Fibroblast of peridontal ligament (primary cell): ENCODE results near the gene GRIN1.

ENCODE experiments used
- DNase-seq: peaks from one replicate; pipeline ENCODE4 v3.0.0-alpha.2; 2010; ENCODE audit errors: extremely low read depth

The GRIN1 gene

GRCh38 chr9:137215196-137215986 lies 76.4 kb downstream of the GRIN1 start:
- DNase-seq = no peak

- no peak for DNase-seq
These were observed 77.4 kb downstream of the GRIN1 start for GRCh38 chr9:137216188-137216965.

DNA sequence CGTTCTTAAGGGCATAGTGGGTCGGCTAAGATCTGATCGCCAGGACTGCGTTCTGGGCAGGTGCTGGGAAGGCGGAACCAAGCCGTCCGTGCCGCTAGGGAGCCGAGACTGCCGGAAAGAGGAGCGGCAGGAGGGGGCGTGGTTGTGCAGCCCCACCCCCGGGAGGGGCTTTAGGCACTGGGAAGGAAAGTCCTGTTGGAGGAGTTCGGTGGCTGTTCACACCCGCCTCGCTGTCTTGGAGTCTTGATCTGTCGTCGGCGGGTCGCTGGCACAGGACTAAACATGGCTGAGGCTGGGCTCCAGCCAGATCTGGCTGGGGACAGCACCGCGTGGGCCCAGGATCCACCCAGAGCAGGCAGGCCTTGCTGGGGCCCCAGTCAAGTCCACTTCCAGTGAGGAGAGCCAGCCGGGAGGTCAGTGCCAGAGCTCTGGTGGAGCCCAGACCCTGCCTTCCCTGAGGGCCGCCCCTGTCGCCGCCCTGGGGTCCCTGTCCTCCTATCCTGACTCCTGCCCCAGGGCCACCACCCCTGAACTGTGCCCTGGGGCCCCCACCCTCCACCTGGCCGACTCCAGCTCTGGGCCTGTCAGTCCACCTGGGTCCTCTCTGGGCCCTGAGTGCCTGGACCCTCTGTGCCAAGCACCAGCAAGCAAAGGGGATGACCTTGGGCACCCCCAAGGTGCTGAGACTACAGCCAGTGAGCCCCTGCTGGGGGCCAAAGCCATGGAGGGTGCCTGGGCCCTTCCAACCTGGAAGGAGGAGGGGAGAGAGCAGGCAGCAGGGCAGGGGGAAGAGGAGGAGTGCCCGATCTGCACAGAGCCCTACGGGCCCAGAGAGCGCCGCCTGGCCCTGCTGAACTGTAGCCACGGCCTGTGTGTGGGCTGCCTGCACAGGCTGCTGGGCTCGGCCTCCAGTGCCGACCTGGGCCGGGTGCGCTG lies 78.6 kb downstream of the GRIN1 start:
- no peak for DNase-seq

DNA sequence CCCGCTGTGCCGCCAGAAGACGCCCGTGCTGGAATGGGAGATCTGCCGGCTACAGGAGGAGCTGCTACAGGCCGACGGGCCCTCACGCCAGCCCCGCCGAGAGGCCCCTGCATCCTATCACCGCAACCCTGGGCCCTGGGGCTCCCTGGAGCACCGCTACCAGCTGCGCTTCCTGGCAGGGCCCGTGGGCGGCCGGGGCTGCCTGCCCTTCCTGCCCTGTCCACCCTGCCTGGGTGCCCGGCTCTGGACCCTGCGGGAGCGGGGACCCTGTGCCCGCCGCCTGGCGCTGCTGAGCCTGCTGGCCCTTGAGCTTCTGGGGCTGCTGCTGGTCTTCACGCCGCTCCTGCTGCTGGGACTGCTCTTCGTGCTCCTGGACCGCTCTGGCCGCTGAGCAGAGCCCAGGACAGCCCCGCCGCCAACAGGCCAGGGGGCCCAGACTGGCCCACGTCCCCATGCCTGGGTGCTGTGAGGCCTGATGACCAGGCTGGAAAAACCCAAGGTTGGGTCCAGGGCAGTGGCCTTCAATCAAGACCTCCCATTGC lies 79.3 kb downstream of the GRIN1 start:
- DNase-seq = no peak
